GM19099 (cell line): ENCODE results near the gene SEMA6D.

Experiments
- POLR2A ChIP-seq: IDR thresholded peaks from 3 replicates; pipeline ENCODE4 v1.6.1; 2011; ENCODE audit warnings: low read depth; ENCODE audit not compliant: insufficient read length; ENCODE audit errors: extremely low read depth

The SEMA6D gene

DNA sequence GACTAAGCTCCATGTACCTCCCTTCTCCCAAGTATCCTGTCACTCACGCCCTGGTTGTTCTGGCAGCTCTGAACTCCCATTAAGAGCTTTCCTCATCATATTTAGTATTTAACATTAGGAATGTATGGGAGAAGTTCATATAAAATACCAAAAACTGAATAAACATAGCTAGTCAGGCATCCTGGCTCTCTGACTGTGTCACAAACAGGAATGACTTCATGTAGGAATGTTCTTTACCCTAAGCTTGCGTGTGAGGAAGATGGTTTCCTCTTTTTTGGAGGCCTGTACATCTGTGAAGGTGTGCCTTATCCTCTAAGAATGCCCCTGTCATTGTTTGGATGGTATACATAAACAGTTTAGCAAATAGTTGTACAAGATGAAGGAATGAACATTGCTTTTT is 38.6 kb downstream of the SEMA6D start:
- TF ChIP-seq POLR2A, result no peak

- no peak for TF ChIP-seq POLR2A
Measured at GRCh38 chr15:47756872-47757271, 39.6 kb downstream of the SEMA6D start.

GRCh38 chr15:47757331-47757730 is 40.0 kb downstream of the SEMA6D start:
- no peak for TF ChIP-seq POLR2A

DNA sequence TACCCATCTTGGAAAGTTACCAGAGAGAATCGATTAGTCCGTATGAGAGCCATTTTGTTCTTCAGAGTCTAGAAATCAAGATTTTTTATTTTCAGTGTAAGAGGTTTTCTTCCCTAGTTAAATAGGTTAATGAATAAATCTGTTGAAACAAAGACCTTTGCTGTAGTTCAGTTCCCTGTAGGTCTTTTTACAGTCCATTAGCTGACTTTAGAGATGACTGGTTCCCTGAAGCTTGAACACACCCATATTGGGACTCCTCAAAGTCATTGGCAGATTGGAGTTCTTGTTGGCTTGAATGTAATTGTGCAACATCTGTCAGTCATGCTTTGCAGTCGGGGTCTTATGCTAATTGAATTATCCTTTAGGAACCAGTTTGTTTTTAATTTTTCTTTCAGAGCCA is 45.3 kb downstream of the SEMA6D start:
- TF ChIP-seq POLR2A, result no peak

DNA sequence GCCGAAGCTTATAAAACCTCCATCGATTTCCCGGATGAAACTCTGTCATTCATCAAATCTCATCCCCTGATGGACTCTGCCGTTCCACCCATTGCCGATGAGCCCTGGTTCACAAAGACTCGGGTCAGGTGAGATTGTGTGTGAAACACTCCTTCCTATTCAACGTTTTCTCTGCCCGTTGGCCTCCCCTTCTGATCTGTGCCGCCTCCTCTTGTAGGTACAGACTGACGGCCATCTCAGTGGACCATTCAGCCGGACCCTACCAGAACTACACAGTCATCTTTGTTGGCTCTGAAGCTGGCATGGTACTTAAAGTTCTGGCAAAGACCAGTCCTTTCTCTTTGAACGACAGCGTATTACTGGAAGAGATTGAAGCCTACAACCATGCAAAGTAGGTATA is 47.4 kb downstream of the SEMA6D start:
- TF ChIP-seq POLR2A, result no peak

GRCh38 chr15:47766406-47766805 is 49.1 kb downstream of the SEMA6D start:
- no peak for TF ChIP-seq POLR2A

DNA sequence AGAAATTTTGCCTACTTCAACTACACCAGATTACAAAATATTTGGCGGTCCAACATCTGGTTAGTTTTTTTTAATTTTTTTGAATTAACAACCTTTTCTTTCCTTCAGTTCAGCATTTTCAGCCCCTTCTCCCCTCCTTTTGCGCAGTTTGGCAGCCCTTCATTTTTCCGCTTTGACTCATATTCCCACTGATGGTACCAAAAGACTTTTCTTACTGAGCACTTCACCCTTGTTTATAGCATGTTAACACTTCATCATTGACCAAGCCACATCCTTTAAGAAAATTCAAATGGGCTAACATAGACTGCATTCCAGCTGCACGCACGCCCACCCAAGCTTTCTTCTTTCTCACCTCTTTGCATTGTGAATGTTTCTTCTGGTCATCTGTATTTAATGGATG is 49.7 kb downstream of the SEMA6D start:
- no peak for TF ChIP-seq POLR2A

DNA sequence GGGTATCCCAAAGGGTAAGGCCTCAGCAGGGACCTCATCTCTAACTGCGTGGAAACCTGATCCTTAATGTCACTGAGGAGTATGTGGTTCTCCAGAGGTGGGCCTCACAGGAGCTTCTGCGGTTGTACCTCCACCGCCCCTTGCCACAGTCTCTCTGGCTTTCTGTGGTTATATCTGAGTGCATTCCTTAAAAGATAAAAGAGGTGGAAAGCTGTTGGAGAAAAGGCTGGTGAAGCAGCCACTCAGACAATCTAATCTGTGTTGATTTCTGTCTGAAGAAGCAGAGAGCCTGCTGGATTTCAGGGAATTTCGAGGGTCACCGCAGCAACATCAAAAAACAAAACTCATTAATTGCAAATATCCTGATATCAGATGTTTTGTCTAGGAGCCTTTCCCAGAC is 51.4 kb downstream of the SEMA6D start:
- TF ChIP-seq POLR2A, result no peak

DNA sequence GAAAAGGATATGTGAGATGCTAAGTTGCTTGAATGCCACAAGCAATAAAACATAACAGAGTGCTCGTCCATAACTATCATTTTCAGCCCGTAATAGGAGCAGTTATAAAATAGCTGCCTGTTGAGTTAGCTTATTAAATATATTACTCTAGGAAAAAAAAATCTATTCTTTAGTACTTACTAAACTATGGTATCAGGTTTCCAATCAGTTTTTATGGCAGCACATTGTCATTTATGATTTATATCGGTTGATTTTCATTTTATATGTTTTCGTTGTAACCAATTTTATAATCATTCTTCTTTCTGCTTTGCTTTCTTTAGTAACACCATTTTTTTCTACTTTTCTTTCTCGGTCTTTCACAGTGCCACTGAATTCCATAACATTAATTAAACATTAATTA is 51.9 kb downstream of the SEMA6D start:
- no peak for TF ChIP-seq POLR2A

- TF ChIP-seq POLR2A, result no peak
Measured at GRCh38 chr15:47773143-47773542, 55.8 kb downstream of the SEMA6D start.

GRCh38 chr15:47778263-47778770 is 61.0 kb downstream of the SEMA6D start:
- no peak for TF ChIP-seq POLR2A

DNA sequence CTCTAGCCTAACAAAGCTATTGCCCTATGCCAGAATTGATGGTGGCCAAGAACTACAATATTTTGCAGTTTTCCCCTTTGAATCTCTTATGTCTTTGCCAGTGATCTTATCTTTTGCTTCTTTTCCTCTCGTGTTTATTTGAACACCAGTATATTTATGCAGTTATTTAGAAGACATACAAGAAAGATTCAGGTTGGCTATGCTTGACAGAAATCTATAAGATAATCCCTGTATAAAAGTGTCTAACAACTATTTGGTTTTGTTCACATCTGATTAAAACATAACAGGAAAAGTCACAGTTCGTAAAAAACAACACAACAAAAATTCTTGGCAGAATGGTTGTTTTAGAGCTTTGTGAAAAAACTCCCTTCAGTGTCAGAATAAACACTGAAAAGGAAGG is 63.7 kb downstream of the SEMA6D start:
- TF ChIP-seq POLR2A, result no peak

DNA sequence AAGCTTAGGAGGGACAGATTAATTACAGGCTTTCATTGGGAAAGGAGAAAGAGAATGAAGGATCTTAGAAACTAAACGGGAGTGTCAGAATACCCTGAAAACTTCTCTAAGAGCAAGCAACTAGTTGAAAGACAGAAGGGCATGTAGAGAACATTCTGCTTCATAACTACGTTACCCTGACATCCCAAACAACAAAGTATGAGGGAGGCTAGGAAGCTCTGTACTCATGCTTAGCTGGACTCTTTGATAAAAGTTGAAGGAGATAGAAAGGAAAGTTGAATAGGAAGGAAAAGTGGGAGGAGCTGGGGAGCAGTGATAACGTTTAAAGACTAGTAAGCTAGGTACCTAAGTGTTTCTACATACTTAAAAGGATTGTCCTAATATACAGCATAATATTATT is 64.2 kb downstream of the SEMA6D start:
- no peak for TF ChIP-seq POLR2A

- TF ChIP-seq POLR2A, result no peak
Measured at GRCh38 chr15:47784820-47785219, 67.5 kb downstream of the SEMA6D start.

- TF ChIP-seq POLR2A, result no peak
Measured at GRCh38 chr15:47786371-47786770, 69.1 kb downstream of the SEMA6D start.

DNA sequence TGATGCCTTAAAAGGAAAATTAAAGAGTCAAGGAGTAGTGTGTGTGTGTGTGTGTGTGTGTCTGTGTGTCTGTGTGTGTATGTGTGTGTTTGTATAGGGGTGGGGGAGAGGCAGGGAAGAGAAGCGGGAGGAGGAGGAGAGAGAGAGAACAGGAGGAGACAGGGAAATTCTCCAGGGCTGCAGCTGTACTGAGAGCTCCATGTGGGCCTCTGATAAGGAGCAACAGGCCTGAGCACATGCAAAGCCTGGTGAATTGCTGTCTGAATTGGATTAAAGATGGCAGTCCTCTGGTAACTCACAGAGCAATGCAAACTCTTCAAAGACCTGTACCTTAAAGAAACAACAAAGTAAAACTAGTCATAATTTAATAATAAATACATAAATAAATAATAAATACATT is 70.6 kb downstream of the SEMA6D start:
- TF ChIP-seq POLR2A, result no peak

DNA sequence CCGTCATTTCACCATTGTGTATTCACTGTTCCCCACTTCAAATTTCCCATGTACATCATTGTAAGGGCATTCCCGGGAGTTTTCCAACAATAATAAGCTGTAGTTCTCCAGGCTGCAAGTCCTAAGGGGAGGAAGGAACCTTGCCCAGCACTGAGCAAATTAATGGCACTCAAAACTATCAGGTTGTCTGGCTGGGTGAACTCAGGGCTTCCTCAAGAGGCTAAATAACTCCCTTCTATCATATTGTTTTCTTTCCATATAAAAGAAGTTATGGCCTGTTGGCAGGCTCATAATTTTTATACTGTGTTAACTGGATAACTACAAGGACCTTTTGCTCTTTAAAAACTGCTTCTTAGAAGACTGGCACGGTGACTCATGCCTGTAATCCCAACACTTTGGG is 71.4 kb downstream of the SEMA6D start:
- TF ChIP-seq POLR2A, result no peak
